Right lung (tissue), 5 donors: ENCODE results near the gene MORN1. TPM values are rescaled to one million over a fixed set of nuclear protein-coding genes. Genes with fewer than 3 reads are reported as not detected.

Source experiments
- DNase-seq, 2 donors: peaks; one replicate each; pipeline ENCODE4 v3.0.0-alpha.2; 2013
- polyA plus RNA-seq, 5 donors: library from polyadenylated mRNA; unstranded; fragments of 120-200 nt; gene quantifications; one replicate each; pipeline versions ENCODE4 v1.2.1 to v1.2.3, GENCODE V29; 2013; ENCODE audit warnings: inconsistent platforms in 1 of 5, low replicate concordance in 1 of 5; ENCODE audit not compliant: insufficient read length in 5 of 5, insufficient read depth in 1 of 5

MORN1 gene
- polyA plus RNA-seq, 5 donors = 9.7 to 16.3 (median 14.9) TPM

DNA sequence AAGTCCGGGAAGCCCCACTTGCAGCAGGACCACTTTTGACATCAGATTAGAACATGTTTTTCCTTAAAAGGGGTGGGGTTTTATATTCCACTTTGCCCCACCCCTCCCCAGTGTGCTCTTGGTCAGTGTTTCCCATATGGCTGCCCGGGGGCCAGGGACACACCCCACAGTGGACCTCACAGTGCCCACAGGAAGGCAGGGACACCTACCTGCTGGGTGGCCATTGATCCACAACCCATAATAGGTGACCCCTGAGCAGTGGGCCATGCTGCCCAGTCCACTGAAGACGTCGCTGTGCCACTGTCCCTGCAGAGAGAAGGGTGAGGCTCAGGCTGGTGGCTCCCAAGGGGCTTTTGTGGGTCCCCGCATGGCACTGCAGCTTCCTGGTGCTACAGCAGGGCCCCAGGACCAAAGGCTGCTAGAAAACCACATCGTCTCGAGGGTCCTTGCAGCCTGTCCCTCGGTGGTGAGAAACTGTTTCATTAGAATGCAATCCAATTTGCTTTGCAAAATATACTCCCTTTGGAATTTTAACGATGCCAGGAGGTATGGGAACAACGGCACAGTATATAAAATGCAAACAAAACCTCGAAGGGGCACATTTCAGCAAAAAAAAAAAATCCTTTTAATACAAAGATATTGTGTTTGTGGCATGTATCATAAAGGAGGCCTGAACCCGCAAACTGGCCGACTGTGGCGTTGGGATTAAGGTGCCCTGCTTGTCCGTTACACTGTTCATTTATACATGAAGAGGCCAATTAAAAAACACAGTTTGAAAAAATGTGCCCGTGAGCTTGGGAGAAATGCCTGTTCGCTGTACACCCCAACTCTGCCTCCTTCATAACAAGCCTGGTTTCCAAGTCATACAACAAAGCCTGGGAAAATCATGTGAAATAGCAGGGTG lies 16.9 kb downstream of the MORN1 start:
- no peak for DNase-seq

DNA sequence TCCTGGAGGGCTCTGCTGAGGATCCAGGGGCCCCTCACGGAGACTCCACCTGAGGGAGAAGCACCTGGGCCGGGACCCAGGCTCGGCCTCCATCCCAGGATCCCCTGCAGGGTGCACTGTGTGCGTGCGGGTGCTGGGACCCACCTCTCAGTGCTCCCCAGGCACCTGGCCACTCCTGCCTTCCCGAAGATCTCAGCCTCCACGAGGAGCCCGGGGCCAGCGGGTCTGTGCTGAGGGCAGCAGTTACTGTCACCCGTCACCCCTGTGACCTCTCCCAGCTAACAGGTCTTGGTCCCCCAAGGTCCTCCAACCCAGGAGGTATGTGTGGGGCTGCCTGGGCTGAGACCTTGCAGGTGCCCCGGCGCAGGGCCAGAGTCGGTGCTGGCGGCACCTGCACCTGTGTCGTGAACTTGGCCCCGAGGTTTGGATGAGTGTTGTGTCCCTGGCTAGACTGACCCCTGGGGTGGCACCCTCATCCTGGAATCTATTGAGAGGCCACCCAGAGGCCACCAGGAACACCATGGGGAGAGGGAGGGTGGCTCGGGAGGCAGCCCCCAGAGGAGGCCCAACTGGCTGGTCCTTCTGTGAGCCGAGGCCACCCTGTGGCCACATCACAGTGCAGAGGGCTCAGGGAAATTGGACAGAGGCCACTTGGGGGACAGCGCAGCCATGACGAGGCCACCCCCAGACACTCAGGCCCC lies 17.7 kb downstream of the MORN1 start:
- no peak for DNase-seq

DNA sequence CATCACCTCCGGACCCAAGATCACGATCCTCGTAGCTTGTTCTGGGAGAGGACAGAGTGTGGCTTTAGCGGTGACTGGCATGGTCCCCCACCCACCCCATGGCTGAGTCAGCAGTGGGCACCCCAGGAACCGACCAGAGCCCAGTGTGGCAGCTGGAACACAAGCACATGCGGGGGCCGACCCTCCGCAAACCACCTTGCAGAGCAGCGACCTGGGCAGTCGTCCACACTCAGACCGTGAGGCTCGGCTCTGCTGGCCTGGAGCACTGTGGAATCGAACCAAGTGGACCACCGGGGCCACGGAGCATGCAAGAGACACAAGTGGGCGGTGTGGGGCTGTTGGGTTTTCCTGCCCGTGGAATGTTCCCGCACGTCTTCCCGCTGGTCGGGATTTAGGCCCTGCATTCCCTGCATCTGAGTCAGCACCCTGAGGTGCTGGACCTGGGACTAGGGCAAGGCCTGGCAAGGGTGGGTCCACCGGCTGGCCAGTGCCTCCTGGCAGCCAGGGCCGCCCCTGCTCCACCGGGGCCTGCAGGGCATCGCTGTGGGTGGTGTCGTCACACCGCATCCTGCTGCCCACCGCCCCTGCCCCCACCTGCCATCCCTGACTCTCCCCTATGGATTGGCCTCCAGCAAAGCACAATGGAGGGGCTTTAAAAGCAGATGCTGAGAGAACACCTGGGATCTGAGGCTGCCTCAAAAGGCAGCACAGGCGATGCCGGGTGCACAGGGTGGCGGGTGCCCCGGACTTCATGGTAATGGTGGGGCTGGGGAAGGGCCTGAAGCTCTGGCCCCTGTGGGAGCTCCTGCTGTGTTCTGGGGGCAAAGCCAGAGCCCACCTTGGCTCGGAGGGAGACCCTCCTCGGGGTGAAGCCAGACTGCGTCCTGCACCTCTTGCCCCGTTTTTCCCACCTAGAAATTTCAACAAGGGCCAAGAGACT lies 18.5 kb downstream of the MORN1 start:
- no peak for DNase-seq

DNA sequence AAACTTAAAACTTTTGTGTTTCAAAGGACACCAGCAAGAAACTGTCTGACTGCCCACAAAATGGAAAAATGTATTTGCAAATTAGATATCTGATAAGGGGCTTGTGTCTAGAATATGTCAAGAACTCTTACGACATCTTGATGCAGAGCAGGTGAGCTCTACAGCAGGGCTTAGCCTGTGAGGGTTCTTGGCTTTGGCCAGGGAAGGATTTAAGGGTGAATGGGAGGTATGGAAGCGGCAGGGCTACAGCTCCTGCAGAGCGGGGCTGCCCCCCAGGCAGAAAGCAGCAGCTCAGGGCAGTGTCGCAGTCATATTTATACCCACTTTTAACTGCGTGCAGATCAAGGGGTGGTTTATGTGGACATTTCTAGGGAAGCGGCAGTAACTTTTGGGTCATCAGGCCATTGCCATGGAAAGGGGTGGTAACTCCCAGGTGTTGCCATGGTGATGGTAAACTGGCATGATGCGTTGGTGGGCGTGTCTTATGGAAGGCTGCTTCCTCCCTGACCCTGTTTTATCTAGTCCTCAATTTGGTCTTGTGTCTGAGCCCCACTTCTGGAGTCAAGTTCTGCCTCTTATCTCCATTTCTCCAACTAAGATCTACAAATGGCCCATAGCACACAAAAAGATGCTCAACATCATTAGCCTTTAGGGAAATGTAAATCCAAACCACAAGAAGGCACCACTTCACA lies 23.2 kb downstream of the MORN1 start:
- DNase-seq = no peak

DNA sequence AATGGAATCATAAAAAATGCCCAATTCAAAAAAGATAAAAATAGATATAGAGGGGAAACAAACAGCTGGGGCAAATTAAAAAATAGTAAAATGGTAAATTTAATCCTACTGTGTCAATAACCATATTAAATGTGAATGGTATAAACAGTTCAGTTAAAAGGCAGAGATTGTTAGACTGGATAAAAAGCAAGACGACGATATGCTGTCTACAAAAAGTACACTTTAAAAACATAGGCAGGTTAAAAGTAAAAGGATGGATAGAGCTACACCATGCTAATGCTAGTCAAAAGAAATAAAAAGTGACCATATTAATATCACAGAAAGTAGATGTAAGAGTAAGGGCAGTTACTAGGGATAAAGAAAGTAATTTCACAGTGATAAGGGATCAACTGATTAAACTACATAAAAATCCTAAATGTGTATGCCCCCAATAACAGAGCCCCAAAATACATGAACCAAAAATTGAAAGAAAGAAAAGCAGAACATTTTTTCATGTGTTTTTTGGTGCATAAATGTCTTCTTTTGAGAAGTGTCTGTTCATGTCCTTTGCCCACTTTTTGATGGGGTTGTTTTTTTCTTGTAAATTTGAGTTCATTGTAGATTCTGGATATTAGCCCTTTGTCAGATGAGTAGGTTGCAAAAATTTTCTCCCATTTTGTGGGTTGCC lies 27.4 kb downstream of the MORN1 start:
- no peak for DNase-seq

DNA sequence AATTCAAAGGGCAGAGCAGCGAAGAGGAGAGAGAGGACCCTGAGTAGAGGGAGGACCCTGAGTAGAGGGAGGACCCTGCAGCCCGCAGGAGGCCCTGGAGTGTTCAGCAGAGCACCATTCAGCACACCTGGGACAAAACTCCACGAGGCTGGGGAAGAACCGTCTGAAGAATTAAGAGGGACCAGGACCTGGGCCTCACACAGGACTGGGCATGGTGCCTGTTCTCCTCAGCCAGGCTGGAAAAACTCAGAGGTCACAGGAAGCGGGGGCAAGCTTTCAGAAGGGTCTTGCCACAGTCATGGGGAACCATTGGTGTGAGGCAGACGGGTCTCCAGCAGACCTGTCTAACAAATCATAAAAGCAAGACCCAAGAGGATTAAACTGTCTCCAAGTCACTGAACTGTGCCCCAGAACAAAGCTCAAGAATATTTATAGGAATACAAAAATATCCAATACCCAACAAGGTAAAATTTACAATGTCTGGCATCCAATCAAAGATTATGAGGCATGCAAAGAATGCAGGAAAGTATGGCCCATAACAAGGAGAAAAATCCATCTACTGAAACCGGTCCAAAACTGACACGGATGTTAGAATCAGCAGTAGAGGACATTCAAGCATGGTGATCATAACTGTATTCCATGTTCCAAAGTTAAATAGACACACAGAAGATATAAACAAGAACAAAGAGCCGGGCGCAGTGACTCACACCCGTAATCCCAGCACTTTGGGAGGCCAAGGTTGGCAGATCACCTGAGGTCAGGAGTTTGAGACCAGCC lies 30.6 kb downstream of the MORN1 start:
- no peak for DNase-seq

DNA sequence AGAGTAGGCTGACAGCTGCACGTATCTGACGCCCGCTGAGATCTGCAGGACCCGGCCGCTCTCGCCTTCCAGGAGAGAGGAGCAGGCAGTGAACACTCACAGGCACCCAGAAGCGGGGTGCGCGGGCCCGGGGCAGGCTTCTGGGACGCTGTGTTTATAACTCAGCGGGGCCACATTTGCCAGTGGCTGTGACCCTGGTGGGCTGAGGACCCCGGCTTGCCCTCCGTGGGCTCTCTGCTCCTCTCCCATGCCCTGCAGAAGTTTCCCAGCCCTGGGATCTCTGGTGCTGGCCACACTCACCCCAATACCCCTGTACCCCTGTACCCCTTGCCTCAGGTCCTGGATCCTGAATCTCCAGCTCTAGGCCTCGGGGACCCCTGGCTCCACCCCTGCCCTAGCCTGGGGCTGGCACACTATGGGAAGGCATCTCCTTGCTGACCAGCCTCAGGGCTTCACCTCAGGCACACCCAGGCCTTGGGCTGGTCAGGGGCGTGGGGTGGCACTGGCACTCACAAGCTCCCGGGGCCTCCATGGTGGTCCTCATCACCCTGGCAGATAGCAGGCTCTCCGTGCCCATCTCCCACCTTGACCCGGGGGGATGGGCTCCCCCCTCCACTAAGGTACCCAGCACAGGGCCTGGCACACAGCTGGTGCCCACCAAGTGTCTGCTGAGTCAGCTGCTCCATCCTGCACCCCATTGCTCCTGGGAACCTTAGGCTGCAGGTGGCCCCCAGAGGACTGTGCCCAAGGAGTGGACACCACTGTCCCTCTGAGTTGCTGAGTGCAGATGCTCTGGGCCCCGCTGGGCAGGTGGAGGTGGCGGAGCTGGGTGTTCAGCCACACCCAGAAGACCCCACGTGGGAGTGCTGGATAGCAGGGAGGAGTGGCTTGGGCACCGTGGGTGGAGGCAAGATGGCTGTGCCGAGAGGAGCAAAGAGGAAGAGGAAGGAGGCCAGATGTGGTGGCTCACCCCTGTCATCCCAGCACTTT lies 32.4 kb downstream of the MORN1 start:
- DNase-seq = no peak

DNA sequence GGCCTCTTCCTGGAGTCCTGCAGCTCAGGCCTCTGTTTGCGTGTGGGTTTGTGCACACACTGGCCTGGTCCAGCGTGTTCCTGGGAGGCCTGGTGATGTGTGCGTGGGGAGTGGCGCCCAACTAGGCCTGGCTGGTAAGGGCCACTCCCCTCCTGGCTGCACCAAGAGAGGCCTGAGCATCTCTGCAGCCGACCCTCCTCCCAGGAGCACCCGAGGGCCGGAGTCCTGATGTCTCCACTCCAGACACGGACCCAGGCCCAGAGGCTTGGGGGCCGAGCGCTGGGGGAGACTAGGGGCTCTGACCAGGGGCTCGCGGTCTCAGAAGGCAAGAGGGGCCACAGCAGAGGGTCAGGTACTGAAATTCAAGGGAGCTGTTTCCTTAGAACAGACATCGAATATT lies 33.3 kb downstream of the MORN1 start:
- no peak for DNase-seq

DNA sequence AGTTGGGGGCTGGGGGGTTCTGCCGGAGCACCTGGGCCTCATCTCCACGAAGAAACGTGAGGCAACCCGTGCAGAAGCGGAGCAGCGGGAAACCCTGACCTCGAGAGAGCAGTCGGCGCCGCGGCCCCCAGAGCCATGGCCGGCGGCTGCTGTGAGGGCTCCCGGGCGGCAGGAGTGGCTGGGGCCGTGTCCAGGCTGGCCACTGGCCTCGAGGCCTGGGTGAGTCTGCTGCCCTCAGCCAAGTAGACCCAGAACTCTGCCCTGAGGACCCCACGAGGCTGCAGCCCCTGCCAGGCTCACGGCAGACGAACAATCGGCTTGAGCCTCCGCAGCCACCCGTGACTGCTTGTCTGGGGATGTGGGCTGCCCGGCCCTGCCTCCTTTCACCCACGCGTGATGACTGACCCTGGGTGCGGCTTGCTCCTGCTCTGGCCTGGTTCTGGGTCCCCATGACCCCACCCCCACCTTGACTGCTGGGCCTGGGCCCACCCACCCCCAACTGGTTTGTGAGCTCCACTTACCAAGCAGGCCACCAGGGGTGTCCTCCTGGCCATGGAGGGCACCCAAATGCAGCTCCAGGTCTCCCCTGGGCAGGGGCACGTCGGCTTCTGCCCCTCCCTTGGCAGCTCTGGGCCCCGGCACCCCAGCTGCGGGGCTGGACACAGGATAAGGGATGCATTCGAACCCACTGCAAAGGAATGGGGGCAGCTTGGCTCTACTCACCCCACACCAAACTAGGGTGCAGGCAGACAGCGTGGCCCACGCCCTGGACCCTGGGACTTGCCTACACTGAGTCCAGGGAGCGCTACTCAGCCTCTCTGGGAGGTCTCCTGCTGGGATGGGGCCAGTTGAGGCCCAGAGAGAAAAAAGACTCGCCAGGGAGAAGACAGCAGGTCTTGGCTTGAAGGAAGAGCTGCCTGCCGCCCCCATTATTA lies 34.2 kb downstream of the MORN1 start:
- DNase-seq = no peak

DNA sequence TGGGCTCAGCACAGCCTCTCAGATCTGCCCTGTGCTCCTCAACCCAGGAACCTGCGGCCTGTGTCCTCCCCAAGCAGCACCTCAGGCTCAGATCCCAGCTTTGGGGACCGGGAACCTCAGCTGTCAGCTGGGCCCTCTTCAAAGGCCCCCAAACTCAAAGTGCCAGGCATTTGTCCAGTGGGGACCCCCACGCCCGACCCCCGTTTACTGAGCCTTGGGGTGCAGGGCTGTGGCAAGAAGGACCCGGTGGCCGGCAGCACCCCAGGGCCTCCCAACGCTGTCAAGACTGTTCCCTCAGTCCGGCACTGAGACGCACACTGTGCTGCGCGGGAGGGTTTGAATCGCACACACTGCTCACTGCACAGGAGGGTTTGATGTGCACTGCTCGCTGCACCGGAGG lies 35.0 kb downstream of the MORN1 start:
- DNase-seq = no peak

DNA sequence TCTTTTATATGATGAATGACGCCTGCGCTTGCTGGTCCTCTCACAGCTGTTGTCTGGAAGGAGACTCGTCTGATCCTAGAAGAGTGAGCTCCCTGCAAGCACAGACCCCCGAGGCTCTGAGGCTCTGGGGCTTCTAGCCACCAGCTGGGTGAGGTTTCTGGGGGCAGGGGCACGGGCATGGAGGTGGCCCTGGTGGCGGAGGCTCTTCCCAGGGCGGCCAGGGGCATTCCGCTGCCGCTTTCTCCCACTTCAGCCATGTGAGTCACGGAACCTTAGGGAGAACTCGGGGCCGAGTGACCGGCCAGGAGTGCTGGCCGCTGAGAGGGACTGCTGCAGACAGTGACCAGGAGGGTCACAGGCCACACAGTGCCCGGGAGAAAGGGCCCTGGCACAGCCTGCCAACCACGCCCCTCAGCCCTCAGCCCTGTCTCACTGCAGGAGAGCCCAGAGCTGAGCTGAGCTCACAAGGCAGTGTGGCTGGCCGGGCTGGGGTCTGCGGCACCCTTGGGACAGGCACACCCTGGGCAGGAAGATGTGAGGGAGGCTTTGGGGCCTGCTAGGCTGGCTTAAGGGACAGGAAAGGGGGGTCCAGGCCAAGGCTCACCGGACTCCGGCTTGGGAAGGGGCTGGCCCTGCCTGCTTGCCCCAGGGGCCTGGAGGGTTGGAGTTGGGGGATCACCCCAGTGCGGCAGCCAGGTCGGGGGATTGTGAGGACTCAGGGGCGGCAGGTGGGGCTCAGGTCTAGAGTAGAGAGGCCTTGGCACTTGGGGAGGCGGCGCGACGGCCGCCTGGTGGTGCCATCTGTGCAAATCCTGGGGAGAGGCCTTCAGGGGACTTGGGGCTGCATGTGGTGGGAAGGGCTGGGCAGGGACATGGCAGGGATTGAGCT lies 35.7 kb downstream of the MORN1 start:
- no peak for DNase-seq

DNA sequence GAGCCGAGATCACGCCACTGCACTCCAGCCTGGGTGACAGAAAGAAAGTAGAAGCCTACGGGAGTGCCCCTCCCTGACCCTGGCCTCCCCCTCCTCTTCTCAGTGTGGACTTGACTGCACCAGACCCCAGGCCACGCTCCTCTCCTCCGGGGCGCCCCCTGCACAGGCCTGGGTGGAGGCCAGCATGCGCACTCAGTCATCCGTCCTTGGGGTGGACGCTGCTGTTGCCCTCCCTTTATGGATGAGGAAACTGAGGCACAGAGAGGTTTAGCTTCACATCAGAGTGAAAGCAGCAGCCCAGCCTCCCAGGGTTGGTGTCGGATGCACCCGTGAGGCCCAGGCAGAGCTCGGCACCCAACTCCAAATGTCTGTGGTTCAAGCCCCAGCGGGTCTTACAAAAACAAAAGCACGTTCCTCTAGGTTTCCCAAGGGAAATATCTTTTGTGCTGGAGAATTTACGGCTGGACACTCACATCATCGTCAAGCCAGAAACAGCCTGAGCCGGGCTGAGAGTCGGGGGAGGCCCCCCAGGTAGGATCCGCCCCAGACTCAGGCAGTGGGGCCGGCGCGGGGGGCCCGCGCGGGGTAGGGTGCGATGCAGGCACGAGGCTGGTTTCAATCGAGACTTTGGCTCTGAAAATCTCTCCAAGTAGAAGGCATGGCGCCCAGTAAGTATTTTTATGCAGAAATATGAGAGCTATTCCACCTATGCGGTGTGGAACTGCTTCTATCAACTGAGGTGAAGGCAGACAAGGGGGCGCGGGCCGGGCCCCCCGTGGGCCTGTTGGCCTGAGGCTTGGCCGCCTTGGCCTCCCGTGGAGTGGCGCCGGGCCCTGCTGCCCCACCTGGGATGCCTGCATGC lies 36.6 kb downstream of the MORN1 start:
- DNase-seq = no peak

DNA sequence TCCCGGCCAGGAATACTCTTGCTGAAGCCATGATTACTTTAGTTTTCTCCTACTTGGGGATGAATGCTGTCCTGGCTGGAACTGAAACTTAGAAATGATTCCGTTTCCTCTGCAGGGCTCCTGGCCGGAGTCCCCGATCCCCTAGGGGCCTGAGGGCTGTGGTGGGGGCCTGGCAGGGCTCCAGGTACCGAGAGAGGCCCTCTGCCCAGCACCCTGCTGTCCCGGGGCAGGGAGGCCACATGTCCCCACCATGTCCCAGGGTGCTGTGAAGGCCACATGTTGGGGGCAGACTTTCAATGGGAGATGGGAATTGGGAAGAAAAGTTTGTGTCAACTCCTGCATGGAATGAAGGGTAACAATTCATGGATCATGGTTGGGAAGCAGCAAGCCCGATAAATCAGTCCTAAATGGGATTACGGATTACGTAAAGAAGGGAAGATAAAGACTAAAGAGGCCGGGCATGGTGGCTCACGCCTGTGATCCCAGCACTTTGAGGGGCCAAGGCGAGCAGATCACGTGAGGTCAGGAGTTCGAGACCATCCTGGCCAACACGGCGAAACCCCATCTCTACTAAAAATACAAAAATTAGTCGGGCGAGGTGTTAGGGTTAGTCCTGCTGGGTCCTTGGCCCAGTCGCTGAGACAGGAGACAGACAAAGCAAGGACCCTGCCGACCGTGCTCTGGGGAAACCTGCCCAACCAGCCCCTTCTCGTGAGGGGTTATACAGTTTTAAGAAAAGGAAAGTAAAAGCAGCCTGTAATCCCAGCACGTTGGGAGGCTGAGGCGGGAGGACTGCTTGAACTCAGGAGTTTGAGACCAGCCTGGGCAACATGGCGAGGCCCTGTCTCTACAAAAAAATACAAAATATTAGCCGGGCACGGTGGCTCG lies 37.6 kb downstream of the MORN1 start:
- no peak for DNase-seq

DNA sequence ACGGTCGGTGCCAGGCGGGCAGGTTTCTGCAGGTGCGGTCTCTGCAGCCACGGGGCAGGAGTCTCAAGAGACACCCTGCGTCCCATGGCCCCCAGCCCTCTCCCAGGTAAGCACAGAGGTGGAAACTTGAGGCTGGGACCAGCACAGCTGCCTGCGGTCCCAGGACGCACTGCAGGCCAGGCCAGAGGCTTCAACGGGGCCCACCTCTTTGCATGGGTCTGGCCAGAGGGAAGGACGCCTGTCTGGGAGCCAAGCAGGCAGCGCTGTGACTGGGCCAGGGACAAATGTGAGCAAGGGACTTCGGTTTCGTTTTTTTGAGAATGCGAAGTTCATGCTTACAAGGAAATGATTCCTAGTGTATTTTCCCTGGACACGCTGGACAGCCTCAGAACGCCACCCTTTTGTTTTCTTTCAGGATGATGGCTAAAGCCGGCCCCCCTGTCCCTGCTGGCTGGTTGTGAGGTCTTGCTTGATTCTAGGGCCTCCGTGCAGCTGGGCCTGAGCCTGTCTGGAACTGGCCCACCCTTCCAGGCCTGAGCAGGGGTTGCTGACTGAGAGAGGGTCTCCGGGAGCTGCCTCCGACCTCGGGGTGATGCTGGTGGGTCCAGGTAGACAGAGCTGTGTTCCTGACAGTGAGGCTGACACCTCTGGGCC lies 38.3 kb downstream of the MORN1 start:
- DNase-seq = no peak
